ENCODE results near the gene PDE11A.

Gene PDE11A

GRCh38 chr2:177635696-177636095, 436.9 kb downstream of the PDE11A start:
- no peaks in the 10 kb centered on the region for H3K27me3 ChIP-seq (ENCODE audit: control insufficient read depth, insufficient read depth, low read length)
- no peak overlapping the region for H3K27ac ChIP-seq (ENCODE audit: low read depth, low read length)
- no peak overlapping the region for H3K4me3 ChIP-seq (ENCODE audit: low read length)
- no peak overlapping the region for H3K9ac ChIP-seq (ENCODE audit: low read length)
- no peaks in the 10 kb centered on the region for H3K4me1 ChIP-seq (ENCODE audit: control insufficient read depth, insufficient read depth, low read length)
- no peaks in the 10 kb centered on the region for H3K36me3 ChIP-seq (ENCODE audit: control insufficient read depth, insufficient read depth, low read length)

DNA sequence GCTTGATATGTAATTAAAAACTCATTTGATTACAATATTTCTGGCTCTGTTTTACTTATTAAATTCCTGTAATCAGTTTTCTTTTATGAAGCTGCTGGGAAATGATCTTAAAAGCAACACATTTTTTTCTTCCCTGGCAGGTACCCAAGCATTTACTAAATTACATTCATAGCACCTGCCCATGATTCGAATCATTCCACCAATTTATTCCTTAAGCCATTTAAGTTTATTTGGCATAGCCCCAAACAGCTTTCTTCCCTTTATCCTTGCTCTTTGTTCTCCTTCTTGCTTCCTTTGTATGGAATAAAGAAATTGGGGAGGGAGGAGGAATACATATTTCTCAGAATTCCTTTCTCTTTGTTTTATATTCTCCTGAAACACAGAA, 438.7 kb downstream of the PDE11A start:
- H3K27me3 ChIP-seq (ENCODE audit: control insufficient read depth, insufficient read depth, low read length), result no peaks in the 10 kb centered on the region
- peak overlapping the region; percentile 30 for H3K4me3 ChIP-seq (ENCODE audit: low read length)
- no peak overlapping the region for H3K9ac ChIP-seq (ENCODE audit: low read length)
- no peak overlapping the region for H3K27ac ChIP-seq (ENCODE audit: low read depth, low read length)
- no peaks in the 10 kb centered on the region for H3K36me3 ChIP-seq (ENCODE audit: control insufficient read depth, insufficient read depth, low read length)
- H3K4me1 ChIP-seq (ENCODE audit: control insufficient read depth, insufficient read depth, low read length), result no peaks in the 10 kb centered on the region

DNA sequence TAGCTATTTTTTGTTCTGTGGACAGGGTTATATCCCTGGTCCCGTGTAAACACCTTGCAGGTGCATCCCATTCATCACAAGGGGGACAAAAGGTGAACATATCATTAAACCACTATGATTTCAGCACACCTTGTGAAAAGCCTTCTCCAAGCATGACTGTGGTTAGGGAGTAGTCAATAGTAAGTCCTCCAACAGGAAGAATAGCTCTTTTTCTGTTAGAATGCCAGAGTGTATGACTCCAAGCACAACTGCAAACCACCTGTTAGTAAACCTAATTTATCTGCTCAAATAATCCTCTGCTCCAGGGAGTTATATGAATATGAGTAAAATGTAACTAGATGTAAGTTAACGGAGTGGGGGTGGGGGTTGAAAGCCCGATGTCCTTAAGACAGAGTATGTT, 439.5 kb downstream of the PDE11A start:
- Histone ChIP-seq H3K27me3 (ENCODE audit: control insufficient read depth, insufficient read depth, low read length) (no peaks in the 10 kb centered on the region), H3K4me1 (ENCODE audit: control insufficient read depth, insufficient read depth, low read length) (no peaks in the 10 kb centered on the region), H3K9ac (ENCODE audit: low read length) (no peak overlapping the region), H3K27ac (ENCODE audit: low read depth, low read length) (no peak overlapping the region), H3K4me3 (ENCODE audit: low read length) (no peak overlapping the region), H3K36me3 (ENCODE audit: control insufficient read depth, insufficient read depth, low read length) (no peaks in the 10 kb centered on the region)

DNA sequence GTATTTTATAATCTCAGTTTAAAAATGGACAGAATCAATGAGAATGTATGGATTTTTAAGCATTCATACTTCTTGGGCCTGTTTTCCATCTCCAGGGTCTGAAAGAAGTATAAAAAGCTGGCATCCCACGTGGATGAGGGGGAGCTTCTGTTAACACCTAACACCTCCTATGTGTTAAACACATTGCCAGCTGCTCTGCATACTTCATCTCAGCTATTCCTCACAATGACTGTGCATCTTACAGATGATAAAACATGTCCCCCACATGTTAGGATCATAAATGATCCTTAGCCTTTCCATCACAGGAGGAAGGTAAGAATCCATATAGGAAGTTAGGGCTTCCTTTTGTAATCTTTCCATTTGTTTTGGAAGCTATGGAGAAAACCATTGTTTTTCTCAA, 440.9 kb downstream of the PDE11A start:
- H3K4me1 ChIP-seq (ENCODE audit: control insufficient read depth, insufficient read depth, low read length), result no peaks in the 10 kb centered on the region
- no peak overlapping the region for H3K9ac ChIP-seq (ENCODE audit: low read length)
- no peaks in the 10 kb centered on the region for H3K36me3 ChIP-seq (ENCODE audit: control insufficient read depth, insufficient read depth, low read length)
- no peak overlapping the region for H3K4me3 ChIP-seq (ENCODE audit: low read length)
- H3K27ac ChIP-seq (ENCODE audit: low read depth, low read length), result no peak overlapping the region
- no peaks in the 10 kb centered on the region for H3K27me3 ChIP-seq (ENCODE audit: control insufficient read depth, insufficient read depth, low read length)

GRCh38 chr2:177629357-177630024, 443.1 kb downstream of the PDE11A start:
- H3K9ac ChIP-seq (ENCODE audit: low read length), result no peak overlapping the region

DNA sequence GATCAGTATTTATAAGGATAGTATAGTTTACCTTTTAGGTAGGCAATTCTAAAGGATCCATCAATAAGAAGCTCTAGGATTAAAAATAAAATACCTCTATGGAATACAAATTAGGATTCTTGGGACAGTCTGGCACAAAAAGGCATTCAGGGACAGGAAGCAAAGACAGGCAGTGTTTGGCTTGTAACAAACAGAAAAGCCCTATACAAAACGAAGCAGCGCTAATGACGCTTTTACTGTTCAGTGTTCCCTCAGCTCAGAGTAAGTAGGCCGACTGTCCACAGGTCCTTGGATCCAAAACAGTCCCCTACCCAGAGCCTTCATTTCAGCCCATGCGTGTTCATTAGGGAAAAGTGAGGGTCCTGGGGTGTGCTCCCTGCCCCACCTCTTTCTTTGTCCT, 443.7 kb downstream of the PDE11A start:
- H3K4me1 ChIP-seq (ENCODE audit: control insufficient read depth, insufficient read depth, low read length), result no peaks in the 10 kb centered on the region
- H3K27me3 ChIP-seq (ENCODE audit: control insufficient read depth, insufficient read depth, low read length), result no peaks in the 10 kb centered on the region
- no peaks in the 10 kb centered on the region for H3K36me3 ChIP-seq (ENCODE audit: control insufficient read depth, insufficient read depth, low read length)
- no peak overlapping the region for H3K27ac ChIP-seq (ENCODE audit: low read depth, low read length)
- H3K9ac ChIP-seq (ENCODE audit: low read length), result no peak overlapping the region
- no peak overlapping the region for H3K4me3 ChIP-seq (ENCODE audit: low read length)

More at GRCh38 chr2:177629357-177630024, 443.1 kb downstream of the PDE11A start:
- no peaks in the 10 kb centered on the region for H3K36me3 ChIP-seq (ENCODE audit: control insufficient read depth, insufficient read depth, low read length)
- no peak overlapping the region for H3K4me3 ChIP-seq (ENCODE audit: low read length)
- no peaks in the 10 kb centered on the region for H3K4me1 ChIP-seq (ENCODE audit: control insufficient read depth, insufficient read depth, low read length)
- no peaks in the 10 kb centered on the region for H3K27me3 ChIP-seq (ENCODE audit: control insufficient read depth, insufficient read depth, low read length)
- no peak overlapping the region for H3K27ac ChIP-seq (ENCODE audit: low read depth, low read length)

- no peak overlapping the region for H3K4me3 ChIP-seq (ENCODE audit: low read length)
- H3K27ac ChIP-seq (ENCODE audit: low read depth, low read length), result no peak overlapping the region
- H3K9ac ChIP-seq (ENCODE audit: low read length), result no peak overlapping the region
- H3K27me3 ChIP-seq (ENCODE audit: control insufficient read depth, insufficient read depth, low read length), result no peaks in the 10 kb centered on the region
- no peaks in the 10 kb centered on the region for H3K4me1 ChIP-seq (ENCODE audit: control insufficient read depth, insufficient read depth, low read length)
- H3K36me3 ChIP-seq (ENCODE audit: control insufficient read depth, insufficient read depth, low read length), result no peaks in the 10 kb centered on the region
Measured at GRCh38 chr2:177625744-177626650, 446.6 kb downstream of the PDE11A start.

DNA sequence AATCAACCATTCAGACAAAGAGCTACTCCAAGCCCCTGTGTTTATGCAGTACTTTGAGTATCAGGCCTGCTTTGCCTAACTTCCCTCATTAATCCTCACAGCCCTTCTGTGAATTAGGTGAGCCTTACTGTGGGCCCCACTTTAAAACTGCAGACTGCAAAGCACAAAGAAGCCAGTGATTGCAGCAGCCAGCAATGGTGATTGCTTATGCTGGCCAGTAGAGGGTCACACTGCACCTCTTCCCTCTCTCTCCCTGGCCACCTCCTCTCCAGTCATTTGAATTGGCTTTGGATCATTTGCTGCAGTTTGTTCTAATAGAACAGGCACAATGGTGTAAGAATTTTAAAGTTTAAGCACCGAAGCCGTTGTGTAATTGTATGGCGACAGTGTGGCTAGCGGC, 450.1 kb downstream of the PDE11A start:
- H3K27ac ChIP-seq (ENCODE audit: low read depth, low read length), result no peak overlapping the region
- H3K27me3 ChIP-seq (ENCODE audit: control insufficient read depth, insufficient read depth, low read length), result no peaks in the 10 kb centered on the region
- no peak overlapping the region for H3K4me3 ChIP-seq (ENCODE audit: low read length)
- H3K36me3 ChIP-seq (ENCODE audit: control insufficient read depth, insufficient read depth, low read length), result no peaks in the 10 kb centered on the region
- no peak overlapping the region for H3K9ac ChIP-seq (ENCODE audit: low read length)
- no peaks in the 10 kb centered on the region for H3K4me1 ChIP-seq (ENCODE audit: control insufficient read depth, insufficient read depth, low read length)

DNA sequence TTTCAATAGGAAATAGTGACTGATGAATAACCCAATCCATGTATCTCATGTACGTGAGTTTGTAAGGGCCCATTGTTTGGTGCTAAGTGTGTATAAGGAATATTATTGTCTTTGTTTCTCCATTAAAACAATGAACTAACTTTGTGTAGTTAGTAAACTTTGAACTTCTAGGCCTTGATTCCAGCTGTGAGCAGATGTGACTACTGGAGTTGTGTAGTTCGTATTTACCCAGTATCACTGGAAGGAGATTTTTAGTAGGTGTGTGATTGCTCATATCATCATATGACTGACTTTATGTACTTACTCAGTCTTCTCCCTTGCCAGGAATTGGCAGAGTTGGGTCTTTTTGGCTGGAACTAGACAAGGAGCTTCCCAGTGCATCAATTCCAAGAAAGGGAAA, 452.6 kb downstream of the PDE11A start:
- Histone ChIP-seq H3K4me3 (ENCODE audit: low read length) (no peak overlapping the region), H3K36me3 (ENCODE audit: control insufficient read depth, insufficient read depth, low read length) (no peaks in the 10 kb centered on the region)

DNA sequence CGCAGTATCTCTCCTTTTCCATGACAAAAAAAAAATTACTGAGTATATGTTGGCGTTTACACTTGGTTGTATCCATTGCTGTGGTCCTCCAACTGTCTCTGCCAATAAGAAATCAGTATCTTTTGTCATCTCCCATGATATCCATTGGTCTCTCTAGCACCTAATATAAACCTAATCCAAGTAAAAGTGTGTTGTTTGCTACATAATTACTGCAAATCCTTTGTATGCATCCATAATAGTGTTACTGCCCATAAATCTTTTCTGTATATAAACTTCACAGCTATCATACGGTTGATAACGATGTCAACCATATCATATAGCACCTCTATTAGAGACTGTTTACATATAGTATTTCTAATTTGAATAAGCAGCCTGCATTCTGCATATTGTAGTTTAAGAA, 453.1 kb downstream of the PDE11A start:
- H3K36me3 ChIP-seq (ENCODE audit: control insufficient read depth, insufficient read depth, low read length), result no peaks in the 10 kb centered on the region
- no peak overlapping the region for H3K9ac ChIP-seq (ENCODE audit: low read length)
- H3K4me3 ChIP-seq (ENCODE audit: low read length), result peak overlapping the region; percentile 73
- H3K27ac ChIP-seq (ENCODE audit: low read depth, low read length), result no peak overlapping the region
- H3K27me3 ChIP-seq (ENCODE audit: control insufficient read depth, insufficient read depth, low read length), result no peaks in the 10 kb centered on the region
- H3K4me1 ChIP-seq (ENCODE audit: control insufficient read depth, insufficient read depth, low read length), result no peaks in the 10 kb centered on the region

More for the DNA sequence above, 452.6 kb downstream of the PDE11A start:
- Histone ChIP-seq H3K4me1 (ENCODE audit: control insufficient read depth, insufficient read depth, low read length) (no peaks in the 10 kb centered on the region), H3K27ac (ENCODE audit: low read depth, low read length) (no peak overlapping the region), H3K9ac (ENCODE audit: low read length) (no peak overlapping the region), H3K27me3 (ENCODE audit: control insufficient read depth, insufficient read depth, low read length) (no peaks in the 10 kb centered on the region)

DNA sequence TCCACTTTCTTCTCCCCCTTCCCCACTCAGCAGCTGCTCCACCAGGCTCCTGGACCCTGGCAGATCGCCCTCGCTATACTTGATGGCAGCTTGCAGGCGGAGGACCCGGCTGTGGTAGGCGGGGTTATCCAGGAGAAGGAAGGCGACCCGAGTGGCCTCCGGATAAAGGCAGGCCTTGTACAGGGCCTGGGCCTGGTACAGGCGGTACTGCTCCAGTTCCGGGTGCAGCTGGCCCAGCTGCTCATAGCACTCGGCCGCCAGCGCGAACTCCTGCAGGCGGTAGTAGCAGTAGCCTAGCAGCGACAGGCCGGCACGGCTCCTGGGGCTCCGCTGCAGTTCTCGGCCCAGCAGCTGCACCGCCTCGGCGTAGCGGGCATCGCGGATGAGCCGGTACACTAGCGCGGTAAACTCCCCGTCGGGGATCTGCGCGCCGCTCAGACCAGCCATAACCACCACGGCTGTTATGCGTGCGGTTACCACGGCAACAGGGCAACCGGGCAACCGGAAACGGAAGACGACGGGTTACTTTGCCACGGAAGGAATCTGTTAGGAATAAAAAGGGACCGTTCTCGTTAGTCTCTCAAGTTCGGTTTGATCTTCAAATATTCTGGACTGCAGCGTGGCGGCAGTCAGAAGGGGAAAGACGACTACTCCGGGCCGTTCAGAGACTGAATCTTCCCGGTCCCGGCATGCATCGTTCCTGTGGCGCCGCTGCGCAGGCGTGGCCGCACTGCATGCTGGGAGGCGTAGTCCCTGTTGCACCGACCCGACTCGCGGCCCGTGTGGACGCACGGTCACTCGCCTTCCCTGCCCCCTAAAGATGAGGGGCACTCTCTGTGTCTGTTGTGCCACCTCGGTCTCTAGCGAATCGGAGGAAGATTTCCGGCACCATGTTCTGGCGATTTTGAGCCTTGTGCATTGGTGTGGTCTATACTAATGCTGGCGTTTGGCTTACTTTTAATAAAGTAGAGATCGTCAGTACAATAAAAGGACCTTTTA, 454.0 kb downstream of the PDE11A start:
- Histone ChIP-seq H3K4me3 (ENCODE audit: low read length) (peak overlapping the region; percentile 73), H3K4me1 (ENCODE audit: control insufficient read depth, insufficient read depth, low read length) (no peaks in the 10 kb centered on the region), H3K27ac (ENCODE audit: low read depth, low read length) (peak overlapping the region; percentile 100), H3K27me3 (ENCODE audit: control insufficient read depth, insufficient read depth, low read length) (no peaks in the 10 kb centered on the region), H3K36me3 (ENCODE audit: control insufficient read depth, insufficient read depth, low read length) (no peaks in the 10 kb centered on the region), H3K9ac (ENCODE audit: low read length) (peak overlapping the region; percentile 89)

GRCh38 chr2:177617849-177618248, 454.7 kb downstream of the PDE11A start:
- Histone ChIP-seq H3K27me3 (ENCODE audit: control insufficient read depth, insufficient read depth, low read length) (no peaks in the 10 kb centered on the region), H3K9ac (ENCODE audit: low read length) (no peak overlapping the region), H3K4me3 (ENCODE audit: low read length) (peak overlapping the region; percentile 73), H3K27ac (ENCODE audit: low read depth, low read length) (no peak overlapping the region), H3K4me1 (ENCODE audit: control insufficient read depth, insufficient read depth, low read length) (no peaks in the 10 kb centered on the region), H3K36me3 (ENCODE audit: control insufficient read depth, insufficient read depth, low read length) (no peaks in the 10 kb centered on the region)

All from rectal smooth muscle tissue (tissue), 1 donor.